Kidney (tissue), 14 donors: ENCODE measurements around the gene SLC39A10. TPM values are rescaled to one million over a fixed set of nuclear protein-coding genes. Genes with fewer than 3 reads are reported as not detected.

ENCODE experiments used
- DNase-seq, 5 donors: peaks; one replicate each; pipeline ENCODE4 v3.0.0-alpha.2; 2013 to 2020
- FAIRE-seq: peaks from 2 replicates; lab custom pipeline; 2012; peaks lifted over from hg19 to GRCh38; lab: Jason Lieb, UNC
- H3K27ac ChIP-seq, 2 donors: one replicate each; pipeline ENCODE4 v1.7.0; 2013; ENCODE audit warnings: low read depth in 2 of 2, low read length in 2 of 2, inconsistent platforms in 1 of 2
- H3K27me3 ChIP-seq: one replicate; pipeline ENCODE4 v1.7.1; 2013; ENCODE audit warnings: low read length, inconsistent platforms; ENCODE audit not compliant: control insufficient read depth, insufficient read depth
- H3K36me3 ChIP-seq, 3 donors: one replicate each; pipeline versions ENCODE4 v1.7.0 to v1.7.1; 2013; ENCODE audit warnings: low read length in 3 of 3, control low read depth in 1 of 3, inconsistent platforms in 1 of 3; ENCODE audit not compliant: insufficient read depth in 3 of 3, control insufficient read depth in 2 of 3
- H3K4me1 ChIP-seq, 3 donors: one replicate each; pipeline versions ENCODE4 v1.7.0 to v1.7.1; 2013; ENCODE audit warnings: low read length in 3 of 3, inconsistent platforms in 1 of 3, low read depth in 1 of 3; ENCODE audit not compliant: control insufficient read depth in 2 of 3, insufficient read depth in 2 of 3
- H3K4me3 ChIP-seq, 3 donors: one replicate each; pipeline versions ENCODE4 v1.7.0 to v1.8.1; 2013; ENCODE audit warnings: low read length in 3 of 3, control low read depth in 1 of 3, inconsistent platforms in 1 of 3
- H3K9ac ChIP-seq, 3 donors: one replicate each; pipeline versions ENCODE4 v1.7.0 to v1.7.1; 2013; ENCODE audit warnings: low read length in 3 of 3, control low read depth in 1 of 3, inconsistent platforms in 1 of 3
- H3K9me3 ChIP-seq, 3 donors: one replicate each; pipeline versions ENCODE4 v1.7.0 to v1.7.1; 2013; ENCODE audit warnings: low read length in 3 of 3, control low read depth in 1 of 3, inconsistent platforms in 1 of 3; ENCODE audit not compliant: control insufficient read depth in 2 of 3, insufficient read depth in 1 of 3
- CTCF ChIP-seq: IDR thresholded peaks from 3 replicates; pipeline ENCODE4 v1.5.1; 2012; ENCODE audit warnings: mild to moderate bottlenecking, moderate library complexity, borderline replicate concordance; ENCODE audit not compliant: insufficient read depth; ENCODE audit errors: extremely low read depth
- intact Hi-C: fragments of 100-400 bp; cut with DNase I; formaldehyde crosslinking; loops from one replicate; pipeline ENCODE4 v1.11.1; 2022
- polyA plus RNA-seq: library from polyadenylated mRNA; stranded (reverse); fragments of 350-450 nt; fragmentation: Illumina TruSeq; extraction: RNeasy Lipid Tissue Mini Kit (QIAGEN cat#74804); gene quantifications from one replicate; pipeline ENCODE4 v1.2.3, GENCODE V29; 2014; ENCODE audit warnings: low read depth, low replicate concordance; ENCODE audit not compliant: insufficient read depth
- total RNA-seq: library from RNA; stranded (reverse); fragmentation: NEBNext Ultra II Directional; extraction: Animal tissue kit (Norgen Biotek cat#: 25700); gene quantifications from one replicate; pipeline ENCODE4 v1.2.1, GENCODE V29; 2021
- donor health status: control.
- donor health status: control.
- donor health status: control.
- donor health status: control.
- donor health status: control.
- donor health status: DM: yes; HTN: yes; CAD: no.
- donor health status: Normal renal cell carcinoma (clear cell type).

SLC39A10 gene
- total and polyA plus RNA-seq, 2 donors from 2014 or later: 5.4 to 36.7 TPM

DNA sequence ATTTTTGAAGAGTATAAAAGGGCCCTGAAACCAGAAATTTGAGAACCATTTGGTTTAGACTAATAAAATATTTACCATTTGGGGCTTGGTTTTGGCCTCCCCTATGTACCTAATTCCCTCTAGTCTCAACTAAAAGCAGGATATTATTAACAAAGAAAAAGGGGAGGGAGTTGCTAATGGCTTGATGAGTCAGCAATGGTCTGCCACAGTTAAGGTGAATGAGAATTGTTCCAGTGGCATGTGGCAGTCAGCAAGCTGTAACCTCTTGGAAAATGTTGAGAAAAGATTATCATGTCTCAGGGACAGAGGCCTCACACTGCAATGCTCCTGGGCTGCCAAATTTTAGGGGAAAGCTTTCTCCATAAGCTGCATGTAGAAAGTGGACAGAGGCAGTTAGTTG lies 20.1 kb upstream of the SLC39A10 start:
- Histone ChIP-seq H3K4me1 (no peaks in the 10 kb centered on the region), H3K9me3 (no peaks in the 10 kb centered on the region), H3K27ac (no peak overlapping the region), H3K36me3 (no peaks in the 10 kb centered on the region), H3K4me3 (no peak overlapping the region), H3K27me3 (no peaks in the 10 kb centered on the region), H3K9ac (no peak overlapping the region)
- no peak for TF ChIP-seq CTCF
- intact Hi-C loops: no loop called here
- FAIRE-seq (no peak), DNase-seq (no peak)

- H3K27ac ChIP-seq: no peak overlapping the region
- no peak overlapping the region for H3K9ac ChIP-seq
- H3K9me3 ChIP-seq: no peaks in the 10 kb centered on the region
- no peak overlapping the region for H3K4me3 ChIP-seq
- H3K27me3 ChIP-seq: no peaks in the 10 kb centered on the region
- H3K36me3 ChIP-seq: no peaks in the 10 kb centered on the region
- intact Hi-C loops: no loop called here
- DNase-seq: no peak
- peaks cover 0 to 10% (median 7%) of the 10 kb centered on the region in 3 donors for H3K4me1 ChIP-seq
- no peak for TF ChIP-seq CTCF
- no peak for FAIRE-seq
Observed at GRCh38 chr2:195638750-195639149, 18.3 kb upstream of the SLC39A10 start.

DNA sequence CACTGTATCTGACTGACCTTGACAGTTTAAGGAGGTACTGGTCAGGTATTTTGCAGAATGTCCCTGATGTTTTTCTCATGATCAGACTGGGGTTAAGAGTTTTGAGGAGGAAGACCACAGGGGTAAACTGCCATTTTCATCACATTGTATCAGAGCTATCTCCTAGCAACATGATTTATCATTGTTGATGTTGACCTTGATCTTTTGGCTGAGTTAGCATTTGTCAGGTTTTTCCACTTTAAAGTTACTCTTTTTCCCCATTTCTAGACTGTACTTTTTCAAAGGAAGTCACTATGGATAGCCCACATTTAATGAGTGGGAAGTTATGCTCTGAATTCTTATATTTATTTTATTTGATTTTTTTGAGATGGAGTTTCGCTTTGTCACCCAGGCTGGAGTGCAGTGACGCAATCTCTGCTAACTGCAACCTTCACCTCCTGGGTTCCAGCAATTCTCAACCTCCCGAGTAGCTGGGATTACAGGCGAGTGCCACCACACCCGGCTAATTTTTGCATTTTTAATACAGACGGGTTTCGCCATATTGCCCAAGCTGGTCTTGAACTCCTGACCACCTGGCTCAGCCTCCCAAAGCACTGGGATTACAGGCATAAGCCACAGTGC lies 17.7 kb upstream of the SLC39A10 start:
- intact Hi-C loops: no loop called here
- no peak for FAIRE-seq
- Histone ChIP-seq H3K9me3 (no peaks in the 10 kb centered on the region), H3K36me3 (no peaks in the 10 kb centered on the region), H3K27ac (no peak overlapping the region), H3K4me3 (no peak overlapping the region), H3K9ac (no peak overlapping the region), H3K4me1 (peaks cover 0 to 10% (median 7%) of the 10 kb centered on the region in 3 donors), H3K27me3 (no peaks in the 10 kb centered on the region)
- TF ChIP-seq CTCF: no peak
- DNase-seq: no peak

DNA sequence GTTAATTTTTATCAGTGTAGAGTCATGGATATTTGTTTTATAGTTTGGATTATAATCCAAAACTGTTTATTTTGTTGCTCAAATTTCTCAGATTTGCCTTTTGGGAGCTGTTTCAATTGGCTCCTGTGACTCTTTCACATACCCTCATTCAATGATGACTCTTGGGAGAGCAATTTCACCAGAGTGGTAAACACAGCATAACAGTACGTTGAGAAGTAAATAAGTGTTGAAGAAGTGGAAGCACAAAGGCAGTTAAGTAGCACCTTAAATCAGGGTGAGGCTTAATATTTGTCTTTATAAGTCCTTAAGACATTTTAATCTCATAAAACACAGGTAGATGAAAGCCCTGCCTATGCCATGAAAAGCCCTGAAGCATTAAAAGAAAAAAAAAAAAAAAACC lies 17.1 kb upstream of the SLC39A10 start:
- Histone ChIP-seq H3K9me3 (no peaks in the 10 kb centered on the region), H3K4me3 (no peak overlapping the region), H3K36me3 (no peaks in the 10 kb centered on the region), H3K27ac (no peak overlapping the region), H3K4me1 (peaks cover 0 to 10% (median 7%) of the 10 kb centered on the region in 3 donors), H3K9ac (no peak overlapping the region), H3K27me3 (no peaks in the 10 kb centered on the region)
- no peak for TF ChIP-seq CTCF
- intact Hi-C loops: no loop called here
- DNase-seq (no peak), FAIRE-seq (no peak)
